ENCODE results near the gene TEP1.
"Not testable (repeated sequence)": the region's sequence is repeated elsewhere in the genome, so short reads cannot be mapped to it uniquely, and the experiment has no call there.

The TEP1 gene

GRCh38 chr14:20412876-20413743 is at the start of gene TEP1:
TSS of gene TEP1 (minus strand) at chr14:20413501. CDS start at chr14:20408439, 5,062 bp downstream.
- Mint-ChIP-seq H3K4me3 (peak within 1 kb of the TSS; percentile 95), H3K36me3 (ENCODE audit: insufficient read depth) (peaks cover 7% of the 10 kb centered on the region), H3K27me3 (no peaks in the 10 kb centered on the region), H3K27ac (ENCODE audit: low read depth) (peak within 1 kb of the TSS; percentile 98), H3K9me3 (no peaks in the 10 kb centered on the region), H3K4me1 (peaks cover 46% of the 10 kb centered on the region)
- ATAC-seq (replicated peaks; ENCODE audit: extremely low read depth, poor library complexity, severe bottlenecking) (peak; percentile 72), DNase-seq (ENCODE audit: low spot score in 2 of 2) (peak; percentile 35 to 55)

- peak within 1 kb of the TSS; percentile 87 for H3K27ac Mint-ChIP-seq (ENCODE audit: low read depth)
- DNase-seq (ENCODE audit: low spot score in 2 of 2) (peak; percentile 95 to 97), ATAC-seq (replicated peaks; ENCODE audit: extremely low read depth, poor library complexity, severe bottlenecking) (peak; percentile 95)
- H3K4me3 Mint-ChIP-seq = peak within 1 kb of the TSS; percentile 83
- H3K4me1 Mint-ChIP-seq = peaks cover 29% of the 10 kb centered on the region
- no peaks in the 10 kb centered on the region for H3K9me3 Mint-ChIP-seq
- H3K27me3 Mint-ChIP-seq = no peaks in the 10 kb centered on the region
- H3K36me3 Mint-ChIP-seq (ENCODE audit: insufficient read depth) = peaks cover 32% of the 10 kb centered on the region
Observed at GRCh38 chr14:20461225-20462141, 48.2 kb upstream of the TEP1 start, which contains the start of gene PIP4P1. TSS of gene PIP4P1 (minus strand) at chr14:20461434. CDS start at chr14:20461325, 109 bp downstream.

- DNase-seq (ENCODE audit: low spot score in 2 of 2) (peak in 1 of 2 donors; percentile 41), ATAC-seq (replicated peaks; ENCODE audit: extremely low read depth, poor library complexity, severe bottlenecking) (peak; percentile 4)
- H3K4me1 Mint-ChIP-seq = peaks cover 29% of the 10 kb centered on the region
- no peaks in the 10 kb centered on the region for H3K27me3 Mint-ChIP-seq
- H3K4me3 Mint-ChIP-seq = peak overlapping the region; percentile 83
- peaks cover 32% of the 10 kb centered on the region for H3K36me3 Mint-ChIP-seq (ENCODE audit: insufficient read depth)
- no peaks in the 10 kb centered on the region for H3K9me3 Mint-ChIP-seq
- peak overlapping the region; percentile 87 for H3K27ac Mint-ChIP-seq (ENCODE audit: low read depth)
Observed at GRCh38 chr14:20460458-20461224, 47.3 kb upstream of the TEP1 start.

- Mint-ChIP-seq H3K9me3 (no peaks in the 10 kb centered on the region), H3K27me3 (no peaks in the 10 kb centered on the region), H3K4me3 (no peak overlapping the region), H3K27ac (ENCODE audit: low read depth) (no peak overlapping the region), H3K4me1 (peaks cover 29% of the 10 kb centered on the region), H3K36me3 (ENCODE audit: insufficient read depth) (peaks cover 32% of the 10 kb centered on the region)
- ATAC-seq (replicated peaks; ENCODE audit: extremely low read depth, poor library complexity, severe bottlenecking) = no peak
- no peak for DNase-seq (ENCODE audit: low spot score in 2 of 2)
Observed at GRCh38 chr14:20458031-20458789, 44.9 kb upstream of the TEP1 start.

- DNase-seq (ENCODE audit: low spot score in 2 of 2) (no peak), ATAC-seq (replicated peaks; ENCODE audit: extremely low read depth, poor library complexity, severe bottlenecking) (no peak)
- Mint-ChIP-seq H3K27me3 (no peaks in the 10 kb centered on the region), H3K4me1 (peaks cover 27% of the 10 kb centered on the region), H3K4me3 (no peak overlapping the region), H3K36me3 (ENCODE audit: insufficient read depth) (peaks cover 39% of the 10 kb centered on the region), H3K27ac (ENCODE audit: low read depth) (no peak overlapping the region), H3K9me3 (no peaks in the 10 kb centered on the region)
Observed at GRCh38 chr14:20456971-20457370, 43.7 kb upstream of the TEP1 start.

- DNase-seq (ENCODE audit: low spot score in 2 of 2) = no peak
- peaks cover 18% of the 10 kb centered on the region for H3K4me1 Mint-ChIP-seq
Observed at GRCh38 chr14:20455355-20456300, 42.3 kb upstream of the TEP1 start.

GRCh38 chr14:20454516-20455354 is 41.4 kb upstream of the TEP1 start, which contains the start of the genes APEX1 and OSGEP:
TSS of gene APEX1 (plus strand) at chr14:20455226. CDS start at chr14:20455646, 420 bp downstream.
TSS of gene OSGEP (minus strand) at chr14:20454812. CDS start at chr14:20454683, 129 bp downstream.
- no peaks in the 10 kb centered on the region for H3K9me3 Mint-ChIP-seq
- DNase-seq (ENCODE audit: low spot score in 2 of 2) (peak; percentile 91 to 97), ATAC-seq (replicated peaks; ENCODE audit: extremely low read depth, poor library complexity, severe bottlenecking) (peak; percentile 85)
- no peak within 1 kb of the TSS for H3K27ac Mint-ChIP-seq (ENCODE audit: low read depth)
- no peak within 1 kb of the TSS for H3K4me3 Mint-ChIP-seq
- peaks cover 9% of the 10 kb centered on the region for H3K4me1 Mint-ChIP-seq
- no peaks in the 10 kb centered on the region for H3K27me3 Mint-ChIP-seq
- H3K36me3 Mint-ChIP-seq (ENCODE audit: insufficient read depth) = peaks cover 45% of the 10 kb centered on the region

More at GRCh38 chr14:20455355-20456300, 42.3 kb upstream of the TEP1 start:
- ATAC-seq (replicated peaks; ENCODE audit: extremely low read depth, poor library complexity, severe bottlenecking) = peak; percentile 65
- no peaks in the 10 kb centered on the region for H3K9me3 Mint-ChIP-seq
- H3K36me3 Mint-ChIP-seq (ENCODE audit: insufficient read depth) = peaks cover 45% of the 10 kb centered on the region
- H3K4me3 Mint-ChIP-seq = no peak overlapping the region
- no peak overlapping the region for H3K27ac Mint-ChIP-seq (ENCODE audit: low read depth)
- no peaks in the 10 kb centered on the region for H3K27me3 Mint-ChIP-seq

GRCh38 chr14:20452831-20453230 is 39.5 kb upstream of the TEP1 start:
- DNase-seq (ENCODE audit: low spot score in 2 of 2); H3K4me3 Mint-ChIP-seq; H3K27me3 Mint-ChIP-seq; ATAC-seq (replicated peaks; ENCODE audit: extremely low read depth, poor library complexity, severe bottlenecking); H3K4me1 Mint-ChIP-seq; H3K9me3 Mint-ChIP-seq; H3K27ac Mint-ChIP-seq (ENCODE audit: low read depth): not testable (repeated sequence)
- peaks cover 55% of the 10 kb centered on the region for H3K36me3 Mint-ChIP-seq (ENCODE audit: insufficient read depth)

- no peak overlapping the region for H3K4me3 Mint-ChIP-seq
- DNase-seq (ENCODE audit: low spot score in 2 of 2) (no peak), ATAC-seq (replicated peaks; ENCODE audit: extremely low read depth, poor library complexity, severe bottlenecking) (no peak)
- peaks cover 46% of the 10 kb centered on the region for H3K36me3 Mint-ChIP-seq (ENCODE audit: insufficient read depth)
- H3K27ac Mint-ChIP-seq (ENCODE audit: low read depth) = no peak overlapping the region
- H3K4me1 Mint-ChIP-seq = no peaks in the 10 kb centered on the region
- no peaks in the 10 kb centered on the region for H3K27me3 Mint-ChIP-seq
- no peaks in the 10 kb centered on the region for H3K9me3 Mint-ChIP-seq
Observed at GRCh38 chr14:20446889-20447288, 33.6 kb upstream of the TEP1 start.

- H3K27ac Mint-ChIP-seq (ENCODE audit: low read depth); H3K9me3 Mint-ChIP-seq; H3K4me3 Mint-ChIP-seq; ATAC-seq (replicated peaks; ENCODE audit: extremely low read depth, poor library complexity, severe bottlenecking); DNase-seq (ENCODE audit: low spot score in 2 of 2); H3K27me3 Mint-ChIP-seq: not testable (repeated sequence)
- peaks cover 13% of the 10 kb centered on the region for H3K4me1 Mint-ChIP-seq
- H3K36me3 Mint-ChIP-seq (ENCODE audit: insufficient read depth) = peaks cover 16% of the 10 kb centered on the region
Observed at GRCh38 chr14:20443650-20444049, 30.3 kb upstream of the TEP1 start.

Data from central memory CD8-positive, alpha-beta T cell (primary cell).